HG02885 (cell line): ENCODE measurements around the gene PTGES2.

Experiments used
- ATAC-seq: cut with Tn5 transposase; IDR thresholded peaks from one replicate; pipeline ENCODE4 v1.9.1; 2021; ENCODE audit warnings: mild to moderate bottlenecking; ENCODE audit not compliant: unreplicated experiment, poor library complexity

PTGES2 gene

GRCh38 chr9:128153947-128154695, 26.6 kb upstream of the PTGES2 start:
- no peak for ATAC-seq

GRCh38 chr9:128153060-128153946, 25.8 kb upstream of the PTGES2 start:
- ATAC-seq, result no peak

GRCh38 chr9:128152133-128153059, 24.9 kb upstream of the PTGES2 start:
- no peak for ATAC-seq

- no peak for ATAC-seq
Observed at GRCh38 chr9:128151309-128152132, 24.0 kb upstream of the PTGES2 start.

- no peak for ATAC-seq
Observed at GRCh38 chr9:128150594-128151308, 23.2 kb upstream of the PTGES2 start.

- no peak for ATAC-seq
Observed at GRCh38 chr9:128149951-128150593, 22.5 kb upstream of the PTGES2 start.

- no peak for ATAC-seq
Observed at GRCh38 chr9:128149001-128149701, 21.6 kb upstream of the PTGES2 start, which contains the start of gene LCN2. TSS of gene LCN2 (plus strand) at chr9:128149453. CDS start at chr9:128149526, 73 bp downstream.

GRCh38 chr9:128148509-128149000, 21.0 kb upstream of the PTGES2 start:
- ATAC-seq, result no peak

GRCh38 chr9:128146591-128147120, 19.1 kb upstream of the PTGES2 start:
- no peak for ATAC-seq

GRCh38 chr9:128145951-128146351, 18.4 kb upstream of the PTGES2 start:
- no peak for ATAC-seq

GRCh38 chr9:128145536-128145935, 18.0 kb upstream of the PTGES2 start:
- no peak for ATAC-seq

GRCh38 chr9:128144239-128145181, 17.0 kb upstream of the PTGES2 start:
- ATAC-seq, result no peak

GRCh38 chr9:128143525-128144238, 16.2 kb upstream of the PTGES2 start:
- no peak for ATAC-seq

GRCh38 chr9:128142596-128142995, 15.1 kb upstream of the PTGES2 start:
- ATAC-seq, result no peak

- ATAC-seq, result no peak
Observed at GRCh38 chr9:128142061-128142460, 14.5 kb upstream of the PTGES2 start.

GRCh38 chr9:128141604-128142003, 14.1 kb upstream of the PTGES2 start:
- ATAC-seq, result no peak
